ACC112 (cell line): Measurements from ENCODE around the gene ST3GAL4.
"Not testable (repeated sequence)": the region's sequence is repeated elsewhere in the genome, so short reads cannot be mapped to it uniquely, and the experiment has no call there.

ENCODE experiments used
- H2AFZ ChIP-seq: fragments of 200-600 bp; sonication (generic); one replicate; pipeline ENCODE4 v1.6.0; 2017; ENCODE audit warnings: antibody characterized with exemption, low read length; ENCODE audit not compliant: unreplicated experiment
- H3K27ac ChIP-seq: fragments of 200-600 bp; sonication (generic); 2 replicates; pipeline ENCODE4 v1.5.1; 2014; ENCODE audit warnings: low read depth, mild to moderate bottlenecking, antibody characterized with exemption, low read length, moderate library complexity
- H3K27me3 ChIP-seq: fragments of 200-600 bp; sonication (generic); 2 replicates; pipeline ENCODE4 v1.6.1; 2014; ENCODE audit warnings: mild to moderate bottlenecking, antibody characterized with exemption, low read length, moderate library complexity, mixed read lengths; ENCODE audit not compliant: insufficient read depth
- H3K36me3 ChIP-seq: fragments of 200-600 bp; sonication (generic); 2 replicates; pipeline ENCODE4 v1.6.1; 2016; ENCODE audit warnings: mild to moderate bottlenecking, antibody characterized with exemption, low read length, moderate library complexity, mixed read lengths; ENCODE audit not compliant: insufficient read depth
- H3K4me1 ChIP-seq: fragments of 200-600 bp; sonication (generic); one replicate; pipeline ENCODE4 v1.6.1; 2016; ENCODE audit warnings: low read length, mixed read lengths; ENCODE audit not compliant: insufficient read depth, unreplicated experiment, control insufficient read depth
- H3K4me3 ChIP-seq: fragments of 200-600 bp; sonication (generic); 2 replicates; pipeline ENCODE4 v1.5.1; 2014; ENCODE audit warnings: mild to moderate bottlenecking, low read depth, low read length
- H3K79me2 ChIP-seq: fragments of 200-600 bp; sonication (generic); one replicate; pipeline ENCODE4 v1.6.0; 2016; ENCODE audit warnings: low read length; ENCODE audit not compliant: control insufficient read depth, unreplicated experiment, insufficient read depth

Gene ST3GAL4

GRCh38 chr11:126357055-126357962 lies 1.8 kb downstream of the ST3GAL4 start:
- Histone ChIP-seq H3K36me3 (no peaks in the 10 kb centered on the region), H2AFZ (peak overlapping the region; percentile 55), H3K79me2 (peaks cover 77% of the 10 kb centered on the region), H3K4me3 (peak overlapping the region; percentile 88), H3K4me1 (peaks cover 48% of the 10 kb centered on the region), H3K27ac (peak overlapping the region; percentile 57), H3K27me3 (no peaks in the 10 kb centered on the region)

- Histone ChIP-seq H3K36me3 (no peaks in the 10 kb centered on the region), H3K27ac (no peak overlapping the region), H2AFZ (no peak overlapping the region), H3K4me3 (peak overlapping the region; percentile 88), H3K4me1 (peaks cover 40% of the 10 kb centered on the region), H3K27me3 (no peaks in the 10 kb centered on the region), H3K79me2 (peaks cover 70% of the 10 kb centered on the region)
Measured at GRCh38 chr11:126357969-126358762, 2.7 kb downstream of the ST3GAL4 start.

GRCh38 chr11:126358763-126359160 lies 3.3 kb downstream of the ST3GAL4 start:
- Histone ChIP-seq H2AFZ (no peak overlapping the region), H3K36me3 (no peaks in the 10 kb centered on the region), H3K4me1 (peaks cover 34% of the 10 kb centered on the region), H3K4me3 (peak overlapping the region; percentile 88), H3K79me2 (peaks cover 73% of the 10 kb centered on the region), H3K27ac (no peak overlapping the region), H3K27me3 (no peaks in the 10 kb centered on the region)

GRCh38 chr11:126359431-126360048 lies 4.1 kb downstream of the ST3GAL4 start:
- Histone ChIP-seq H3K36me3 (no peaks in the 10 kb centered on the region), H3K27ac (0 out of 2 replicates have a peak overlapping the region, but pooled peaks have one; percentile 21), H3K4me3 (peak overlapping the region; percentile 88), H3K79me2 (peaks cover 71% of the 10 kb centered on the region), H3K4me1 (peaks cover 32% of the 10 kb centered on the region), H3K27me3 (no peaks in the 10 kb centered on the region), H2AFZ (no peak overlapping the region)

- Histone ChIP-seq H3K4me3 (peak overlapping the region; percentile 88), H3K27me3 (no peaks in the 10 kb centered on the region), H2AFZ (no peak overlapping the region), H3K27ac (no peak overlapping the region), H3K4me1 (peaks cover 32% of the 10 kb centered on the region), H3K36me3 (no peaks in the 10 kb centered on the region), H3K79me2 (peaks cover 65% of the 10 kb centered on the region)
Measured at GRCh38 chr11:126360049-126360446, 4.6 kb downstream of the ST3GAL4 start.

GRCh38 chr11:126361400-126361799 lies 5.9 kb downstream of the ST3GAL4 start:
- no peak overlapping the region for H3K4me3 ChIP-seq
- no peaks in the 10 kb centered on the region for H3K36me3 ChIP-seq
- peaks cover 63% of the 10 kb centered on the region for H3K79me2 ChIP-seq
- peaks cover 32% of the 10 kb centered on the region for H3K4me1 ChIP-seq
- H3K27ac ChIP-seq: no peak overlapping the region
- H3K27me3 ChIP-seq: no peaks in the 10 kb centered on the region
- H2AFZ ChIP-seq: no peak overlapping the region

- peaks cover 50% of the 10 kb centered on the region for H3K79me2 ChIP-seq
- H3K4me1 ChIP-seq: peaks cover 21% of the 10 kb centered on the region
- H3K27me3 ChIP-seq: no peaks in the 10 kb centered on the region
Measured at GRCh38 chr11:126362879-126363655, 7.6 kb downstream of the ST3GAL4 start.

GRCh38 chr11:126363706-126364248 lies 8.3 kb downstream of the ST3GAL4 start:
- Histone ChIP-seq H3K27ac (no peak overlapping the region), H2AFZ (no peak overlapping the region), H3K4me1 (peaks cover 14% of the 10 kb centered on the region), H3K36me3 (no peaks in the 10 kb centered on the region), H3K27me3 (no peaks in the 10 kb centered on the region), H3K79me2 (peaks cover 45% of the 10 kb centered on the region), H3K4me3 (no peak overlapping the region)

More at GRCh38 chr11:126362879-126363655, 7.6 kb downstream of the ST3GAL4 start:
- Histone ChIP-seq H2AFZ (no peak overlapping the region), H3K27ac (no peak overlapping the region), H3K36me3 (no peaks in the 10 kb centered on the region), H3K4me3 (no peak overlapping the region)

- not testable (repeated sequence) for H3K4me1 ChIP-seq, H3K27me3 ChIP-seq, H2AFZ ChIP-seq, H3K4me3 ChIP-seq, H3K36me3 ChIP-seq, H3K27ac ChIP-seq
- peaks cover 35% of the 10 kb centered on the region for H3K79me2 ChIP-seq
Measured at GRCh38 chr11:126364735-126365134, 9.2 kb downstream of the ST3GAL4 start.

- H3K4me3 ChIP-seq, H3K4me1 ChIP-seq, H3K27ac ChIP-seq, H3K27me3 ChIP-seq, H3K36me3 ChIP-seq, H2AFZ ChIP-seq: not testable (repeated sequence)
- H3K79me2 ChIP-seq: peaks cover 31% of the 10 kb centered on the region
Measured at GRCh38 chr11:126365508-126365907, 10.0 kb downstream of the ST3GAL4 start.
